ENCODE measurements around the gene THADA. TPM values are rescaled to one million over a fixed set of nuclear protein-coding genes. Genes with fewer than 3 reads are reported as not detected.

Gene THADA
- total RNA-seq, 4 donors from 2014 or later, result 32.5 to 41.6 (median 39.0) TPM

DNA sequence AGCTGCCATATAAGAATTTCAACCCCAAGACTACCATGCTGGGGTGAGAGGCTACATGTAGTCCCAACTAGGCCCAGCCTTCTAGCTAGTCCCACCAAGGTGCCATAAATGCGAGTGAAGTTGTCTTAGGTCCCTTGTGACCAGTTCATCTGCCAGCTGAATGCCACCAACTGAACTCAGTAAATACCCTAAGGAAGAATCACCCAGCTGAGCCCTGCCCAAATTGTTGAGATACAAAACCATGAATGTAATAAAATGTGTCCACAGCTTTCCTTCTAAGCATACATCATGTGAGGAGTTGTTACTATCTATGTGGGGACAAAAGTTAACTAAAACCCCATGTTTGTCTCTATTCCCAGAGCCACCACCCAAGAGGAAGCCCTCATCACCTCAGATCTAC lies 70.3 kb downstream of the THADA start:
- no peak for ATAC-seq (ENCODE audit: low FRiP score)
- TF ChIP-seq, protein P1, sequence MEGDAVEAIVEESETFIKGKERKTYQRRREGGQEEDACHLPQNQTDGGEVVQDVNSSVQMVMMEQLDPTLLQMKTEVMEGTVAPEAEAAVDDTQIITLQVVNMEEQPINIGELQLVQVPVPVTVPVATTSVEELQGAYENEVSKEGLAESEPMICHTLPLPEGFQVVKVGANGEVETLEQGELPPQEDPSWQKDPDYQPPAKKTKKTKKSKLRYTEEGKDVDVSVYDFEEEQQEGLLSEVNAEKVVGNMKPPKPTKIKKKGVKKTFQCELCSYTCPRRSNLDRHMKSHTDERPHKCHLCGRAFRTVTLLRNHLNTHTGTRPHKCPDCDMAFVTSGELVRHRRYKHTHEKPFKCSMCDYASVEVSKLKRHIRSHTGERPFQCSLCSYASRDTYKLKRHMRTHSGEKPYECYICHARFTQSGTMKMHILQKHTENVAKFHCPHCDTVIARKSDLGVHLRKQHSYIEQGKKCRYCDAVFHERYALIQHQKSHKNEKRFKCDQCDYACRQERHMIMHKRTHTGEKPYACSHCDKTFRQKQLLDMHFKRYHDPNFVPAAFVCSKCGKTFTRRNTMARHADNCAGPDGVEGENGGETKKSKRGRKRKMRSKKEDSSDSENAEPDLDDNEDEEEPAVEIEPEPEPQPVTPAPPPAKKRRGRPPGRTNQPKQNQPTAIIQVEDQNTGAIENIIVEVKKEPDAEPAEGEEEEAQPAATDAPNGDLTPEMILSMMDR (IDR thresholded peaks at IDR 0.05), result no peak
- no peak for DNase-seq (ENCODE audit: low spot score)

DNA sequence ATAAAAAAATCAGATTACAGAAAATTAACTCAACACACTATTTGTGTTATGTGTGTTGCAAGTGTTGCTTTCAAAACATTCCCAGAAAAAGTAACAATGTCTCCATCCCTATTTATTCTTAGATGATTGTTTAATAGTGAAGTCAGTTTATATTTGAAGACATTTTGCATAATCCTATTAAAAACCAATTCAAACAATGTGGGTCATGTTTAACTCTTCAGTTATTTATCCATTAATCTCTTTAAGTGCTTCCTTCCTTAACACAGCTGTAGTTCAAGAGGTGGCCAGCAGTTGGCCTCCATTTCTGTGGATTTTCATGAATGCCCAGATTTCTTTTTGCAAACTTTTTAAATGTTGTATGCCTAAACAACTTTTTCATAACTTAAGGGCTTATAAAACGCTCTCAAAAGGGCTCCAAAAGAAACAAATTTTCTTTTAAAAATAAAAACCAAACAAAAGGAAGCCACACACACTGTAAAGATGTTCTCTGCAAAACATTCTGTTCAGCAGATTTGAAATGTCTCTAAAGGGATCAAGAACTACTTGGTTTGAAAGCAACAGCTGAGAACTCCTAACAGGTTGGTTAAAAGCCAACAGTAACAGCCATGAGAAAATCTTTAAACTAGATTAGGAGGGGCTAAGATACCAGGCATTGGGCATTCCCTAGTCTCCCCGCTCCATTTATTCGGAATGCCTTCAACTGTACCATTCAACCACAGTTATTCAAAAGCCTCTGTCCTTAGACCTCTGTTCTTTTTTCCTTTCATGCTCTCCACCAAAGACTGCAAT lies 71.5 kb downstream of the THADA start:
- no peak for ATAC-seq (ENCODE audit: low FRiP score)
- DNase-seq (ENCODE audit: low spot score), result no peak
- TF ChIP-seq, protein P1 (IDR thresholded peaks at IDR 0.05), result no peak

DNA sequence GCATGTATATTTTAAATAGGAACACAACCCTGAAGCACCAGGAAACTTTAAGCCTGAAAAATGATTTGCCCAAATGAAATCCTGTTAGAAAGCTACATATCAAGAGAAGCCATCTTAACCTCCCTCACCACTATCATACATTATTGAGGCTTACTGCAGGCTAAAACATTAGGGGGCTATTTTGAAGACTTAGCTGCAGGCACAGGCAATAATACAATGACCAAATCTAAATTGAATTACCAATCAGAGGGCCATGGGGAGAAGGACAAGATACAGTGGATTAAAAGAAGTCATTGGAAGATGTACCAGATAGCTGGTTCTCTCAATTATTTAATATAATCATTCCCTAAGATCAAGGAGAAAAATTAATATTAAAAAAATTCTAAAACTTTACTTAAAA lies 73.7 kb downstream of the THADA start:
- TF ChIP-seq, protein P1 (IDR thresholded peaks at IDR 0.05), result no peak
- ATAC-seq (ENCODE audit: low FRiP score), result no peak
- DNase-seq (ENCODE audit: low spot score), result no peak

DNA sequence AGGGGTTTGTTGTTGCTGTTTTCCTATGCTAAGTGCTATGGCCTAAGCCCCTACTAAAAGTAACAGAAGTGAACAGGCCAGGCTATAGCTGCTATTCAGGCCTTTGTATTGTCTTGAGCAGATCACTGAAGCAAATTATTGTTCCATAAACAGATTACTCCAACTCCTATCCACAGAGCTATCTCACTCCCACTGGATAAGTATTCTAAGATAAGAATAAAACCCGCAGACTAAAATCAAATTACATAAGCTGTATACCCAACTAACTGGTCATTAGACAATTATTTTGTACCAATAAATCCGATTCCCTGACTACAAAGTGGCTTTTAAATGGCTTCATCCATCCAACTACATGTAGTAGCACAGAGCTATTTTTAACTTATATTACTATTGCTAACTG lies 74.3 kb downstream of the THADA start:
- TF ChIP-seq, protein P1 (IDR thresholded peaks at IDR 0.05), result no peak
- no peak for ATAC-seq (ENCODE audit: low FRiP score)
- DNase-seq (ENCODE audit: low spot score), result no peak

DNA sequence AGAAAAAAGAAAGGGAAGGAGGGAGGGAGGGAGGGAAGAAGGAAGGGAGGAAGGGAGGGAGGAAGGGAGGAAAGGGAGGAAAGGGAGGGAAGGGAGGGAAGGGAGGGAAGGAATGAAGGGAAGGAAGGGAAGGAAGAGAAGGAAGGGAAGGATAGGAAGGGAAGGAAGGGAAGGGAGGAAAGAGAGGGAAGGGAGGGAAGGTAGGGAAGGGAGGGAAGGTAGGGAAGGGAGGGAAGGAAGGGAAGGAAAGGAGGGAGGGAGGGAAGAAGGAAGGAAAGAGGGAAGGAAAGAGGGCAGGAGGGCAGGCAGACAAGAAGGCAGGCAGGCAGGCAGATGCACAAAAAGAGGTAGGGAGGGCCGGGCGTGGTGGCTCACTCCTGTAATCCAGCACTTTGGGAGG lies 74.9 kb downstream of the THADA start:
- ATAC-seq (ENCODE audit: low FRiP score) (no peak), DNase-seq (ENCODE audit: low spot score) (no peak)
- TF ChIP-seq, protein P1 (IDR thresholded peaks at IDR 0.05), result no peak

DNA sequence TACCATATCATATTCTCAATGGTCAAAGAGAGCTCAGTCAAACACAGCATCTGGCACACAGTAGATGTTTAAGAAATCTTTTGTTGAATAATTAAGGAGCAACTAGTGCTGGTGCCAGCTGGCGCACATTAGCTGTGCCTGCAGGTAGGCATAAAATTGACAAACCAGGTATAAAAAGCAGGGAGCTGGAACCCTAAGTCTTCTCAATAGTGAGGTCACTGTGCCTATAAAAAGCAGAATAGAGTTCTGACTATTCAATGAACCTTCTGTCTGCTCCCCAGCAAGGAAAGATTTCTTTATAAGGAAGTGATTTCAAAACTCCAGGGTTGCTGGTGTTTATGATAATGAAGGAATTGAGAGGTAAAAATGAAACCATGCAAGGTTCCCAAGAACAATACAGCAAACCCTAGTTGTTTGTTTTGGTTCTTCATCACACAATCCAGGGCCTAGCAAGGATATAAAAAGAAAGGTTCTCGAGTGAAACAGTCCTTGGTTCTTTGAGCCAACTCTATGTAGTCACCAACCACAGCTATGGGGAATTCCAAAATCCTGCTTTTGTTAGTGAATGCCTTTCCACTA lies 76.1 kb downstream of the THADA start:
- DNase-seq (ENCODE audit: low spot score), result no peak
- no peak for ATAC-seq (ENCODE audit: low FRiP score)
- TF ChIP-seq, protein P1 (IDR thresholded peaks at IDR 0.05), result no peak

DNA sequence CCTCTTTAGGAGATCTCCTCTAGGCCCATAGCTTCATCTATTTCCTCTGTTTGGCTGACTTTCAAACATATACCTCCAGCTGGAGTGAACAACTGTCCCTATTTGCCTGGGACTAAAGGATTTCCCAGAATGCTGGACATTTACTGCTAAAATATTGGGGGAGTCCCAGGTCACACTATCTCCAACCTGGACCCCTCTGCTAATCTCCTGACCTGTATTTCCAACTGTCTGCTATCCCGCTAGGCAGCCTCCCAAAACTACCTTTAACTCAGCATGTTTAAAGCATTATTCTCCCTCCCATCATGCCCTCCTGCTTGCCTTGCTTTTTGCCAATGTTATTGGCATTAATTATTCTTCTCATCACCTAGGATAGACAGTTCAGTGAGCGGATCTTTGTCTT lies 77.1 kb downstream of the THADA start:
- no peak for ATAC-seq (ENCODE audit: low FRiP score)
- TF ChIP-seq, protein P1 (IDR thresholded peaks at IDR 0.05), result no peak
- no peak for DNase-seq (ENCODE audit: low spot score)

Measured in omental fat pad (tissue), 4 donors.